Tibial nerve (tissue), 3 donors: ENCODE results near the gene TNNI3K.

Experiments
- CTCF ChIP-seq, 5 experiments: fragments of 200-600 bp in 3 of 5; fragments of 450-650 bp in 2 of 5; sonication (generic) in 3 of 5; IDR thresholded peaks; one replicate each; pipeline ENCODE4 v1.5.1; 2016 to 2019; ENCODE audit warnings: antibody characterized with exemption in 5 of 5, mild to moderate bottlenecking in 3 of 5, moderate library complexity in 2 of 5
- POLR2A ChIP-seq, 2 donors: fragments of 450-650 bp; IDR thresholded peaks; one replicate each; pipeline ENCODE4 v1.6.1; 2017; ENCODE audit warnings: antibody characterized with exemption in 2 of 2, mild to moderate bottlenecking in 2 of 2, moderate library complexity in 2 of 2

- no peak for TF ChIP-seq POLR2A (IDR thresholded peaks at IDR 0.05)
- TF ChIP-seq CTCF (IDR thresholded peaks at IDR 0.05): no peak
Observed at GRCh38 chr1:74280642-74281396, 45.6 kb downstream of the TNNI3K start.
